GM18520 (cell line): ENCODE measurements around the gene CITED1.

ENCODE experiments used
- ATAC-seq: cut with Tn5 transposase; IDR thresholded peaks from one replicate; pipeline ENCODE4 v1.9.1; 2021; ENCODE audit not compliant: unreplicated experiment

The CITED1 gene

GRCh38 chrX:72308566-72309296, 3.0 kb upstream of the CITED1 start:
- no peak for ATAC-seq

GRCh38 chrX:72308209-72308565, 2.5 kb upstream of the CITED1 start:
- ATAC-seq: no peak

- no peak for ATAC-seq
These were observed 1.9 kb upstream of the CITED1 start for GRCh38 chrX:72307646-72308051.

GRCh38 chrX:72306851-72307645, 1.3 kb upstream of the CITED1 start:
- ATAC-seq: no peak

- ATAC-seq: no peak
These were observed 529 bp upstream of the CITED1 start for GRCh38 chrX:72306085-72306801.

GRCh38 chrX:72304877-72305276, 837 bp downstream of the CITED1 start:
- ATAC-seq: no peak

- ATAC-seq: no peak
These were observed 3.9 kb downstream of the CITED1 start for GRCh38 chrX:72301781-72302180.

- no peak for ATAC-seq
These were observed 5.7 kb downstream of the CITED1 start for GRCh38 chrX:72299891-72300630.

GRCh38 chrX:72297953-72298730, 7.6 kb downstream of the CITED1 start:
- ATAC-seq: no peak

- no peak for ATAC-seq
These were observed 8.7 kb downstream of the CITED1 start for GRCh38 chrX:72296991-72297390.

- ATAC-seq: no peak
These were observed 10.0 kb downstream of the CITED1 start for GRCh38 chrX:72295745-72296144.

- ATAC-seq: no peak
These were observed 11.2 kb downstream of the CITED1 start for GRCh38 chrX:72294497-72294896.

- ATAC-seq: no peak
These were observed 23.4 kb downstream of the CITED1 start for GRCh38 chrX:72282302-72282701.

- no peak for ATAC-seq
These were observed 25.3 kb downstream of the CITED1 start for GRCh38 chrX:72280321-72280845.

GRCh38 chrX:72276478-72276953, 29.2 kb downstream of the CITED1 start:
- ATAC-seq: peak; percentile 10

- ATAC-seq: no peak
These were observed 31.2 kb downstream of the CITED1 start for GRCh38 chrX:72274526-72274925.

GRCh38 chrX:72273718-72274117, 32.0 kb downstream of the CITED1 start:
- ATAC-seq: no peak

GRCh38 chrX:72272868-72273267, 32.8 kb downstream of the CITED1 start:
- ATAC-seq: no peak

- no peak for ATAC-seq
These were observed 33.9 kb downstream of the CITED1 start for GRCh38 chrX:72271812-72272211.
